ENCODE measurements around the gene MTMR11.
A peak's percentile ranks its signal among the peaks of the same experiment; 100 is the strongest.
"Not testable (repeated sequence)": the region's sequence is repeated elsewhere in the genome, so short reads cannot be mapped to it uniquely, and the experiment has no call there.

Gene MTMR11

GRCh38 chr1:149942207-149942606 lies 5.5 kb upstream of the MTMR11 start:
- DNase-seq, result no peak
- Histone ChIP-seq H3K27me3 (replicated peaks) (no peaks in the 10 kb centered on the region), H3K4me3 (ENCODE audit: low read depth, low read length) (no peak overlapping the region), H3K36me3 (replicated peaks) (peaks cover 31% of the 10 kb centered on the region), H3K27ac (no peak overlapping the region)
- peak; percentile 65 for TF ChIP-seq CTCF (IDR thresholded peaks at IDR 0.05; ENCODE audit: low read depth, low read length, missing control alignments)
- in situ Hi-C loops (cut with HindIII; ENCODE audit: low pct_ligation_motif_present, low sequenced_read_pairs), result no loop called here

- Histone ChIP-seq H3K27ac (no peak overlapping the region), H3K36me3 (replicated peaks) (peaks cover 23% of the 10 kb centered on the region), H3K4me3 (ENCODE audit: low read depth, low read length) (no peak overlapping the region), H3K27me3 (replicated peaks) (no peaks in the 10 kb centered on the region)
- no peak for TF ChIP-seq CTCF (IDR thresholded peaks at IDR 0.05; ENCODE audit: low read depth, low read length, missing control alignments)
- in situ Hi-C loops (cut with HindIII; ENCODE audit: low pct_ligation_motif_present, low sequenced_read_pairs), result no loop called here
- no peak for DNase-seq
Observed at GRCh38 chr1:149940427-149940826, 3.7 kb upstream of the MTMR11 start.

- H3K4me3 ChIP-seq (ENCODE audit: low read depth, low read length), result peak overlapping the region; percentile 9
- H3K36me3 ChIP-seq (replicated peaks); H3K27me3 ChIP-seq (replicated peaks); in situ Hi-C loops (cut with HindIII; ENCODE audit: low pct_ligation_motif_present, low sequenced_read_pairs); DNase-seq: not testable (repeated sequence)
- peak overlapping the region; percentile 79 for H3K27ac ChIP-seq
Observed at GRCh38 chr1:149938668-149939003, 2.0 kb upstream of the MTMR11 start.

GRCh38 chr1:149937759-149938158 lies 1.1 kb upstream of the MTMR11 start:
- no peak overlapping the region for H3K27ac ChIP-seq
- no peaks in the 10 kb centered on the region for H3K27me3 ChIP-seq (replicated peaks)
- H3K36me3 ChIP-seq (replicated peaks), result no peaks in the 10 kb centered on the region
- no peak overlapping the region for H3K4me3 ChIP-seq (ENCODE audit: low read depth, low read length)
- DNase-seq, result no peak
- no peak for TF ChIP-seq CTCF (IDR thresholded peaks at IDR 0.05; ENCODE audit: low read depth, low read length, missing control alignments)
- in situ Hi-C loops (cut with HindIII; ENCODE audit: low pct_ligation_motif_present, low sequenced_read_pairs), result no loop called here

- Histone ChIP-seq H3K36me3 (replicated peaks) (no peaks in the 10 kb centered on the region), H3K27ac (peak overlapping the region; percentile 23), H3K27me3 (replicated peaks) (no peaks in the 10 kb centered on the region), H3K4me3 (ENCODE audit: low read depth, low read length) (peak overlapping the region; percentile 75)
- in situ Hi-C loops (cut with HindIII; ENCODE audit: low pct_ligation_motif_present, low sequenced_read_pairs), result no loop called here
- TF ChIP-seq CTCF (IDR thresholded peaks at IDR 0.05; ENCODE audit: low read depth, low read length, missing control alignments), result peak; percentile 9
- DNase-seq, result no peak
Observed at GRCh38 chr1:149936992-149937705, 470 bp upstream of the MTMR11 start.

- no peak for DNase-seq
- Histone ChIP-seq H3K27me3 (replicated peaks) (no peaks in the 10 kb centered on the region), H3K4me3 (ENCODE audit: low read depth, low read length) (no peak overlapping the region), H3K36me3 (replicated peaks) (peaks cover 4% of the 10 kb centered on the region), H3K27ac (no peak overlapping the region)
- no peak for TF ChIP-seq CTCF (IDR thresholded peaks at IDR 0.05; ENCODE audit: low read depth, low read length, missing control alignments)
- in situ Hi-C loops (cut with HindIII; ENCODE audit: low pct_ligation_motif_present, low sequenced_read_pairs), result no loop called here
Observed at GRCh38 chr1:149934356-149934755, 2.3 kb downstream of the MTMR11 start.
